GM12878 (cell line): ENCODE data around the gene CCDC136.

ENCODE experiments used
- ATF2 ChIP-seq: IDR thresholded peaks from 2 replicates; pipeline ENCODE4 v1.6.1; 2012; ENCODE audit warnings: low read length, inconsistent platforms
- CEBPB ChIP-seq, 2 experiments: fragments of 150-350 bp in 1 of 2; IDR thresholded peaks; 2 replicates each; pipeline ENCODE4 v1.6.1; 2012 to 2014; ENCODE audit warnings: low read depth in 2 of 2, low read length in 2 of 2, borderline replicate concordance in 1 of 2, inconsistent platforms in 1 of 2
- CHD4 ChIP-seq: fragments of 200-600 bp; sonication (generic); IDR thresholded peaks from 2 replicates; pipeline ENCODE4 v1.6.1; 2016; ENCODE audit warnings: mild to moderate bottlenecking
- EP300 ChIP-seq, 2 experiments: fragments of 150-350 bp in 1 of 2; IDR thresholded peaks; 2 replicates each; pipeline ENCODE4 v1.6.1; 2011 to 2012; ENCODE audit warnings: low read depth in 2 of 2, low read length in 2 of 2, borderline replicate concordance in 1 of 2, improper control_type of control experiment in 1 of 2, inconsistent platforms in 1 of 2; ENCODE audit not compliant: control insufficient read depth in 1 of 2
- EZH2 ChIP-seq: IDR thresholded peaks from 2 replicates; pipeline ENCODE4 v1.6.1; 2012; ENCODE audit warnings: low read depth, mild to moderate bottlenecking, control low read depth, inconsistent platforms, low read length, borderline replicate concordance; ENCODE audit not compliant: control insufficient read depth
- KDM1A ChIP-seq: fragments of 200-600 bp; sonication (generic); IDR thresholded peaks from 2 replicates; pipeline ENCODE4 v1.6.1; 2016; ENCODE audit warnings: borderline replicate concordance
- MEF2B ChIP-seq: fragments of 450-650 bp; IDR thresholded peaks from 2 replicates; pipeline ENCODE4 v1.6.1; 2018; ENCODE audit warnings: mild to moderate bottlenecking, moderate library complexity; ENCODE audit not compliant: partially characterized antibody, poor library complexity, severe bottlenecking
- MXI1 ChIP-seq: fragments of 150-350 bp; IDR thresholded peaks from 2 replicates; pipeline ENCODE4 v1.6.1; 2011; ENCODE audit warnings: low read depth, mild to moderate bottlenecking, inconsistent platforms, low read length, improper control_type of control experiment
- POLR2A ChIP-seq: IDR thresholded peaks from 2 replicates; pipeline ENCODE4 v1.6.1; 2011; ENCODE audit warnings: low read depth, mild to moderate bottlenecking, low read length
- POLR2AphosphoS5 ChIP-seq: IDR thresholded peaks from 2 replicates; pipeline ENCODE4 v1.6.1; 2011; ENCODE audit warnings: mild to moderate bottlenecking, low read length, inconsistent platforms
- YY1 ChIP-seq: IDR thresholded peaks from 2 replicates; pipeline ENCODE4 v1.6.1; 2011; ENCODE audit warnings: low read depth, mild to moderate bottlenecking, low read length
- ZBTB33 ChIP-seq: fragments of 450-650 bp; IDR thresholded peaks from 2 replicates; pipeline ENCODE4 v1.6.1; 2017; ENCODE audit warnings: mild to moderate bottlenecking
- TF ChIP-seq, protein P1 (sequence below): IDR thresholded peaks from 2 replicates; pipeline ENCODE4 v1.6.1; 2012; ENCODE audit warnings: improper control_type of control experiment, low read depth, low read length; ENCODE audit not compliant: insufficient replicate concordance
- TF ChIP-seq, protein P2 (sequence below), 3 experiments: IDR thresholded peaks in 2 of 3; conservative IDR thresholded peaks in 1 of 3; 2 replicates each; pipeline ENCODE4 v1.5.1; 2011; ENCODE audit warnings: low read depth in 3 of 3, low read length in 3 of 3, mild to moderate bottlenecking in 3 of 3, control low read depth in 2 of 3, moderate library complexity in 2 of 3, inconsistent platforms in 1 of 3, mixed read lengths in 1 of 3; ENCODE audit not compliant: control insufficient read depth in 2 of 3, insufficient read depth in 1 of 3; ENCODE audit errors: extremely low read depth in 1 of 3

DNA sequence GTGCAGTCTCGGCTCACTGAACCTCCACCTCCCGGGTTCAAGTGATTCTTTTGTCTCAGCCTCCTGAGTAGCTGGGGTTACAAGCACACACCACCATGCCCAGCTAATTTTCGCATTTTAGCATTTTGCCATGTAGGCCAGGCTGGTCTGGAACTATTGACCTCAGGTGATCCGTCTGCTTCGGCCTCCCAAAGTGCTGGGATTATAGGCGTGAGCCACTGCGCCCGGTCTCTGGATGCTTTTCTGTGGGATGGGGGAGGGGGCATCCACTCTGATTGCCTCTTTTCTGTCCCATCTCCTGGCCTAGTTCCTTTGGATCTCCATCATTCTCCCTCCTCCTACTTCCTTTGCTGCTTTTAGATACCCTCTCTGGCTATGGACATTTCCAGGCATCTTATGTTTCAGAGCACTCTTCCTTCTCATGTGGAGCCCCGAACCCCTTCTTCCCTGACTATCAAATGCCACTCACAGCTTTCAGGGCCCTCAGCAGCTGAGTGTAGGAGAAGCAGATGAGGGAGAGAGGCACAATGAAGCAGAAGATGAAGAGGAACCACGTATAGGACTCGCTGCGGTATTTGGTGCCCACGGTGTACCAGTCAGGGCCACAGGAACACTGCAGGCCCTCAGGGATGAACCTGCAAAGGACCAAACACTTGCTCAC is 17.6 kb upstream of the CCDC136 start:
- TF ChIP-seq ZBTB33 (no peak), MEF2B (no peak), ATF2 (no peak), CHD4 (no peak), YY1 (no peak), KDM1A (no peak), CEBPB (IDR thresholded peaks at IDR 0.05; ENCODE audit: borderline replicate concordance in 1 of 2, low read depth in 2 of 2, low read length in 2 of 2) (no peak), EP300 (IDR thresholded peaks at IDR 0.05; ENCODE audit: borderline replicate concordance in 1 of 2, control insufficient read depth in 1 of 2, low read depth in 2 of 2, low read length in 2 of 2) (no peak), EZH2 (no peak), POLR2A (no peak), MXI1 (no peak), POLR2AphosphoS5 (no peak)
- TF ChIP-seq, protein P1, sequence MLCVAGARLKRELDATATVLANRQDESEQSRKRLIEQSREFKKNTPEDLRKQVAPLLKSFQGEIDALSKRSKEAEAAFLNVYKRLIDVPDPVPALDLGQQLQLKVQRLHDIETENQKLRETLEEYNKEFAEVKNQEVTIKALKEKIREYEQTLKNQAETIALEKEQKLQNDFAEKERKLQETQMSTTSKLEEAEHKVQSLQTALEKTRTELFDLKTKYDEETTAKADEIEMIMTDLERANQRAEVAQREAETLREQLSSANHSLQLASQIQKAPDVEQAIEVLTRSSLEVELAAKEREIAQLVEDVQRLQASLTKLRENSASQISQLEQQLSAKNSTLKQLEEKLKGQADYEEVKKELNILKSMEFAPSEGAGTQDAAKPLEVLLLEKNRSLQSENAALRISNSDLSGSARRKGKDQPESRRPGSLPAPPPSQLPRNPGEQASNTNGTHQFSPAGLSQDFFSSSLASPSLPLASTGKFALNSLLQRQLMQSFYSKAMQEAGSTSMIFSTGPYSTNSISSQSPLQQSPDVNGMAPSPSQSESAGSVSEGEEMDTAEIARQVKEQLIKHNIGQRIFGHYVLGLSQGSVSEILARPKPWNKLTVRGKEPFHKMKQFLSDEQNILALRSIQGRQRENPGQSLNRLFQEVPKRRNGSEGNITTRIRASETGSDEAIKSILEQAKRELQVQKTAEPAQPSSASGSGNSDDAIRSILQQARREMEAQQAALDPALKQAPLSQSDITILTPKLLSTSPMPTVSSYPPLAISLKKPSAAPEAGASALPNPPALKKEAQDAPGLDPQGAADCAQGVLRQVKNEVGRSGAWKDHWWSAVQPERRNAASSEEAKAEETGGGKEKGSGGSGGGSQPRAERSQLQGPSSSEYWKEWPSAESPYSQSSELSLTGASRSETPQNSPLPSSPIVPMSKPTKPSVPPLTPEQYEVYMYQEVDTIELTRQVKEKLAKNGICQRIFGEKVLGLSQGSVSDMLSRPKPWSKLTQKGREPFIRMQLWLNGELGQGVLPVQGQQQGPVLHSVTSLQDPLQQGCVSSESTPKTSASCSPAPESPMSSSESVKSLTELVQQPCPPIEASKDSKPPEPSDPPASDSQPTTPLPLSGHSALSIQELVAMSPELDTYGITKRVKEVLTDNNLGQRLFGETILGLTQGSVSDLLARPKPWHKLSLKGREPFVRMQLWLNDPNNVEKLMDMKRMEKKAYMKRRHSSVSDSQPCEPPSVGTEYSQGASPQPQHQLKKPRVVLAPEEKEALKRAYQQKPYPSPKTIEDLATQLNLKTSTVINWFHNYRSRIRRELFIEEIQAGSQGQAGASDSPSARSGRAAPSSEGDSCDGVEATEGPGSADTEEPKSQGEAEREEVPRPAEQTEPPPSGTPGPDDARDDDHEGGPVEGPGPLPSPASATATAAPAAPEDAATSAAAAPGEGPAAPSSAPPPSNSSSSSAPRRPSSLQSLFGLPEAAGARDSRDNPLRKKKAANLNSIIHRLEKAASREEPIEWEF = no peak
- TF ChIP-seq, protein P2, sequence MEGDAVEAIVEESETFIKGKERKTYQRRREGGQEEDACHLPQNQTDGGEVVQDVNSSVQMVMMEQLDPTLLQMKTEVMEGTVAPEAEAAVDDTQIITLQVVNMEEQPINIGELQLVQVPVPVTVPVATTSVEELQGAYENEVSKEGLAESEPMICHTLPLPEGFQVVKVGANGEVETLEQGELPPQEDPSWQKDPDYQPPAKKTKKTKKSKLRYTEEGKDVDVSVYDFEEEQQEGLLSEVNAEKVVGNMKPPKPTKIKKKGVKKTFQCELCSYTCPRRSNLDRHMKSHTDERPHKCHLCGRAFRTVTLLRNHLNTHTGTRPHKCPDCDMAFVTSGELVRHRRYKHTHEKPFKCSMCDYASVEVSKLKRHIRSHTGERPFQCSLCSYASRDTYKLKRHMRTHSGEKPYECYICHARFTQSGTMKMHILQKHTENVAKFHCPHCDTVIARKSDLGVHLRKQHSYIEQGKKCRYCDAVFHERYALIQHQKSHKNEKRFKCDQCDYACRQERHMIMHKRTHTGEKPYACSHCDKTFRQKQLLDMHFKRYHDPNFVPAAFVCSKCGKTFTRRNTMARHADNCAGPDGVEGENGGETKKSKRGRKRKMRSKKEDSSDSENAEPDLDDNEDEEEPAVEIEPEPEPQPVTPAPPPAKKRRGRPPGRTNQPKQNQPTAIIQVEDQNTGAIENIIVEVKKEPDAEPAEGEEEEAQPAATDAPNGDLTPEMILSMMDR (IDR thresholded peaks at IDR 0.05 in 2 of 3, conservative IDR thresholded peaks at IDR 0.05 in 1 of 3; ENCODE audit: control insufficient read depth in 2 of 3, extremely low read depth in 1 of 3, insufficient read depth in 1 of 3, low read depth in 3 of 3, low read length in 3 of 3) = no peak
